Measurements from ENCODE around the gene NKX1-1. TPM values are rescaled to one million over a fixed set of nuclear protein-coding genes. Genes with fewer than 3 reads are reported as not detected.

NKX1-1 gene
- not detected in 2 replicates for total RNA-seq

GRCh38 chr4:1406394-1406980 is at the start of gene NKX1-1:
TSS of gene NKX1-1 (minus strand) at chr4:1406442. CDS start at chr4:1406442, 0 bp downstream.

Other genes with a start within 250 kb of the NKX1-1 start
- gene SPON2, start 233.9 kb downstream of the NKX1-1 start, total RNA-seq: 63.4 and 71.4 TPM in 2 replicates
- 112 and 165 TPM in 2 replicates for gene CTBP1, start 157.3 kb downstream of the NKX1-1 start, total RNA-seq
- 43.1 and 59.1 TPM in 2 replicates for gene MAEA, start 116.6 kb downstream of the NKX1-1 start, total RNA-seq
- gene UVSSA, start 59.2 kb downstream of the NKX1-1 start, total RNA-seq: 4.3 and 6.0 TPM in 2 replicates